ENCODE results near the gene MFSD6.

Gene MFSD6

DNA sequence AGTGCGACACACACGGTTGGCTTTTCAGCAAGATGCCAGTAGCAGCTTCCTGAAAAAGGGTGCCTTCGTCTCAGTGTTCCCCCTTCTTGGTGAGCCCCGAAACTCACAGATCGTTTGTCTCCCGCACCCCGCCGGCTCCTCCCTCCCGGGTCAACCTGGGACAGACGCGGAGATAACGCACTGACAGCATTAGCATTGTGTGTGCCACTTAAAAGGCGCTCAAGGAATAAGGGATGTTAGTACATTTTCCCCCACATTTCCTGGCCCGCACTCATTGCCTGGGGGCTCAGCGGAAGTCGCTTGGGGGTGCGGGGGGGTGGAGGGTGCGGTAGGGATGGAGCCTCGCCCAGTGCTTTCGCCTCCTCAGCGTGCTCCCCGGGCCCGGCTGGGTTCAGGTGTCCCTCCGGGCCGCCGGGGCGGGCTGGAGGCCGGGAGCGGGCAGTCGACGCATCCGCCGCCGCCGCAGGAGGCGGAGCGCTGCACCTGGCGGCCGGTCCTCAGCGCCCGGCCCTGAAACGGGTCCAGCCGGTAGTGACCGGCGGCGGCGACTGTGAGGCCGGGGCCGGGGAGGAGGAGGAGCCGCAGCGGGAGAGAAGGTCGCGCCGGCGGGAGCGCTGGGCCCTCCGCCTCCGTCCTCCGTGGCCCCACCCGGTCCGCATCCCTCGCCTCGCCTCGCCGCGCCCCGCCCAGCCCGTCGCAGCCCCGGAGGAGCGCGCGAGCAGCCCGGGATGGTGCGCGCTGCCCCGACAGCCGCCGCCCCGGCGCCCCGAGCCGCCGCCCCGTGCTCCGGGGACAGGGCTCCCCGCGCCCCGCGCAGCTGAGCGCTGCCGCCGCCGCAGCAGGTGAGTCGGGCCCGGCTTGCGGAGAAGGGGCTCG is at the start of gene MFSD6:
TSS of gene MFSD6 (plus strand) at position 694 of the 876 bp plus-strand sequence. CDS start 27,675 bp downstream, outside the sequence.
- peak within 1 kb of the TSS; percentile 71 for H3K4me3 ChIP-seq (ENCODE audit: low read depth, low read length)
- peaks cover 7% of the 10 kb centered on the region for H3K4me1 ChIP-seq (ENCODE audit: control insufficient read depth, insufficient read depth, low read length)
- ChIA-PET POLR2A (no interaction called here), CTCF (no interaction called here)
- H3K9me3 ChIP-seq (ENCODE audit: control insufficient read depth, insufficient read depth, low read depth, low read length), result no peaks in the 10 kb centered on the region
- H3K27ac ChIP-seq (ENCODE audit: extremely low read depth, low read depth, low read length), result peak within 1 kb of the TSS; percentile 73
- H3K36me3 ChIP-seq (ENCODE audit: control insufficient read depth in 2 of 2, insufficient read depth in 1 of 2, low read length in 2 of 2), result no peaks in the 10 kb centered on the region
- peak; percentile 31; the same call in 1 of the 2 replicates for TF ChIP-seq ZNF660 (tag by site-specific recombination; IDR thresholded peaks at IDR 0.05)
- peak; percentile 60 for TF ChIP-seq ZSCAN30 (tag by site-specific recombination; IDR thresholded peaks at IDR 0.05)
- 0 out of 2 replicates have a peak, but pooled peaks have one; percentile 17 for TF ChIP-seq GLIS1 (tag by site-specific recombination; IDR thresholded peaks at IDR 0.05)
- TF ChIP-seq ZBTB20 (tag by site-specific recombination; IDR thresholded peaks at IDR 0.05), result peak; percentile 80
- TF ChIP-seq, protein P1, sequence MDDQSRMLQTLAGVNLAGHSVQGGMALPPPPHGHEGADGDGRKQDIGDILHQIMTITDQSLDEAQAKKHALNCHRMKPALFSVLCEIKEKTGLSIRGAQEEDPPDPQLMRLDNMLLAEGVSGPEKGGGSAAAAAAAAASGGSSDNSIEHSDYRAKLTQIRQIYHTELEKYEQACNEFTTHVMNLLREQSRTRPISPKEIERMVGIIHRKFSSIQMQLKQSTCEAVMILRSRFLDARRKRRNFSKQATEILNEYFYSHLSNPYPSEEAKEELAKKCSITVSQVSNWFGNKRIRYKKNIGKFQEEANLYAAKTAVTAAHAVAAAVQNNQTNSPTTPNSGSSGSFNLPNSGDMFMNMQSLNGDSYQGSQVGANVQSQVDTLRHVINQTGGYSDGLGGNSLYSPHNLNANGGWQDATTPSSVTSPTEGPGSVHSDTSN (CRISPR knock-in tag; IDR thresholded peaks at IDR 0.05), result peak; percentile 20; the same call in 1 of the 2 replicates
- TF ChIP-seq, protein P2, sequence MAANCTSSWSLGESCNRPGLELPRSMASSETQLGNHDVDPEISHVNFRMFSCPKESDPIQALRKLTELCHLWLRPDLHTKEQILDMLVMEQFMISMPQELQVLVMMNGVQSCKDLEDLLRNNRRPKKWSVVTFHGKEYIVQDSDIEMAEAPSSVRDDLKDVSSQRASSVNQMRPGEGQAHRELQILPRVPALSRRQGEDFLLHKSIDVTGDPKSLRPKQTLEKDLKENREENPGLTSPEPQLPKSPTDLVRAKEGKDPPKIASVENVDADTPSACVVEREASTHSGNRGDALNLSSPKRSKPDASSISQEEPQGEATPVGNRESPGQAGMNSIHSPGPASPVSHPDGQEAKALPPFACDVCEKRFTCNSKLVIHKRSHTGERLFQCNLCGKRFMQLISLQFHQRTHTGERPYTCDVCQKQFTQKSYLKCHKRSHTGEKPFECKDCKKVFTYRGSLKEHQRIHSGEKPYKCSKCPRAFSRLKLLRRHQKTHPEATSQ (tag by site-specific recombination; IDR thresholded peaks at IDR 0.05), result no peak
- TF ChIP-seq ZNF354C (tag by site-specific recombination; IDR thresholded peaks at IDR 0.05; ENCODE audit: borderline replicate concordance, low read depth), result no peak
- no peak for TF ChIP-seq ZNF184 (tag by site-specific recombination; IDR thresholded peaks at IDR 0.05)
- TF ChIP-seq, protein P3, sequence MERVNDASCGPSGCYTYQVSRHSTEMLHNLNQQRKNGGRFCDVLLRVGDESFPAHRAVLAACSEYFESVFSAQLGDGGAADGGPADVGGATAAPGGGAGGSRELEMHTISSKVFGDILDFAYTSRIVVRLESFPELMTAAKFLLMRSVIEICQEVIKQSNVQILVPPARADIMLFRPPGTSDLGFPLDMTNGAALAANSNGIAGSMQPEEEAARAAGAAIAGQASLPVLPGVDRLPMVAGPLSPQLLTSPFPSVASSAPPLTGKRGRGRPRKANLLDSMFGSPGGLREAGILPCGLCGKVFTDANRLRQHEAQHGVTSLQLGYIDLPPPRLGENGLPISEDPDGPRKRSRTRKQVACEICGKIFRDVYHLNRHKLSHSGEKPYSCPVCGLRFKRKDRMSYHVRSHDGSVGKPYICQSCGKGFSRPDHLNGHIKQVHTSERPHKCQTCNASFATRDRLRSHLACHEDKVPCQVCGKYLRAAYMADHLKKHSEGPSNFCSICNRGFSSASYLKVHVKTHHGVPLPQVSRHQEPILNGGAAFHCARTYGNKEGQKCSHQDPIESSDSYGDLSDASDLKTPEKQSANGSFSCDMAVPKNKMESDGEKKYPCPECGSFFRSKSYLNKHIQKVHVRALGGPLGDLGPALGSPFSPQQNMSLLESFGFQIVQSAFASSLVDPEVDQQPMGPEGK (tag by site-specific recombination; IDR thresholded peaks at IDR 0.05), result 0 out of 2 replicates have a peak, but pooled peaks have one; percentile 65
- no peak for TF ChIP-seq ZNF514 (tag by site-specific recombination; IDR thresholded peaks at IDR 0.05)
- TF ChIP-seq ZNF174 (tag by site-specific recombination; IDR thresholded peaks at IDR 0.05), result no peak
- 0 out of 2 replicates have a peak, but pooled peaks have one; percentile 57 for TF ChIP-seq HOXC10 (CRISPR knock-in tag; IDR thresholded peaks at IDR 0.05)
- TF ChIP-seq ZNF777 (tag by site-specific recombination; IDR thresholded peaks at IDR 0.05; ENCODE audit: borderline replicate concordance), result no peak
- TF ChIP-seq, protein P4, sequence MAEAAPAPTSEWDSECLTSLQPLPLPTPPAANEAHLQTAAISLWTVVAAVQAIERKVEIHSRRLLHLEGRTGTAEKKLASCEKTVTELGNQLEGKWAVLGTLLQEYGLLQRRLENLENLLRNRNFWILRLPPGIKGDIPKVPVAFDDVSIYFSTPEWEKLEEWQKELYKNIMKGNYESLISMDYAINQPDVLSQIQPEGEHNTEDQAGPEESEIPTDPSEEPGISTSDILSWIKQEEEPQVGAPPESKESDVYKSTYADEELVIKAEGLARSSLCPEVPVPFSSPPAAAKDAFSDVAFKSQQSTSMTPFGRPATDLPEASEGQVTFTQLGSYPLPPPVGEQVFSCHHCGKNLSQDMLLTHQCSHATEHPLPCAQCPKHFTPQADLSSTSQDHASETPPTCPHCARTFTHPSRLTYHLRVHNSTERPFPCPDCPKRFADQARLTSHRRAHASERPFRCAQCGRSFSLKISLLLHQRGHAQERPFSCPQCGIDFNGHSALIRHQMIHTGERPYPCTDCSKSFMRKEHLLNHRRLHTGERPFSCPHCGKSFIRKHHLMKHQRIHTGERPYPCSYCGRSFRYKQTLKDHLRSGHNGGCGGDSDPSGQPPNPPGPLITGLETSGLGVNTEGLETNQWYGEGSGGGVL (tag by site-specific recombination; IDR thresholded peaks at IDR 0.05), result peak; percentile 61
- no peak for TF ChIP-seq ZNF394 (tag by site-specific recombination; IDR thresholded peaks at IDR 0.05; ENCODE audit: borderline replicate concordance)
- TF ChIP-seq ZNF341 (tag by site-specific recombination; IDR thresholded peaks at IDR 0.05; ENCODE audit: low read depth), result no peak
- TF ChIP-seq, protein P5, sequence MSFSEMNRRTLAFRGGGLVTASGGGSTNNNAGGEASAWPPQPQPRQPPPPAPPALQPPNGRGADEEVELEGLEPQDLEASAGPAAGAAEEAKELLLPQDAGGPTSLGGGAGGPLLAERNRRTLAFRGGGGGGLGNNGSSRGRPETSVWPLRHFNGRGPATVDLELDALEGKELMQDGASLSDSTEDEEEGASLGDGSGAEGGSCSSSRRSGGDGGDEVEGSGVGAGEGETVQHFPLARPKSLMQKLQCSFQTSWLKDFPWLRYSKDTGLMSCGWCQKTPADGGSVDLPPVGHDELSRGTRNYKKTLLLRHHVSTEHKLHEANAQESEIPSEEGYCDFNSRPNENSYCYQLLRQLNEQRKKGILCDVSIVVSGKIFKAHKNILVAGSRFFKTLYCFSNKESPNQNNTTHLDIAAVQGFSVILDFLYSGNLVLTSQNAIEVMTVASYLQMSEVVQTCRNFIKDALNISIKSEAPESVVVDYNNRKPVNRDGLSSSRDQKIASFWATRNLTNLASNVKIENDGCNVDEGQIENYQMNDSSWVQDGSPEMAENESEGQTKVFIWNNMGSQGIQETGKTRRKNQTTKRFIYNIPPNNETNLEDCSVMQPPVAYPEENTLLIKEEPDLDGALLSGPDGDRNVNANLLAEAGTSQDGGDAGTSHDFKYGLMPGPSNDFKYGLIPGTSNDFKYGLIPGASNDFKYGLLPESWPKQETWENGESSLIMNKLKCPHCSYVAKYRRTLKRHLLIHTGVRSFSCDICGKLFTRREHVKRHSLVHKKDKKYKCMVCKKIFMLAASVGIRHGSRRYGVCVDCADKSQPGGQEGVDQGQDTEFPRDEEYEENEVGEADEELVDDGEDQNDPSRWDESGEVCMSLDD (tag by site-specific recombination; IDR thresholded peaks at IDR 0.05), result 0 out of 2 replicates have a peak, but pooled peaks have one; percentile 31
- TF ChIP-seq ZNF335 (tag by site-specific recombination; conservative IDR thresholded peaks at IDR 0.05), result peak; percentile 63
- TF ChIP-seq, protein P6, sequence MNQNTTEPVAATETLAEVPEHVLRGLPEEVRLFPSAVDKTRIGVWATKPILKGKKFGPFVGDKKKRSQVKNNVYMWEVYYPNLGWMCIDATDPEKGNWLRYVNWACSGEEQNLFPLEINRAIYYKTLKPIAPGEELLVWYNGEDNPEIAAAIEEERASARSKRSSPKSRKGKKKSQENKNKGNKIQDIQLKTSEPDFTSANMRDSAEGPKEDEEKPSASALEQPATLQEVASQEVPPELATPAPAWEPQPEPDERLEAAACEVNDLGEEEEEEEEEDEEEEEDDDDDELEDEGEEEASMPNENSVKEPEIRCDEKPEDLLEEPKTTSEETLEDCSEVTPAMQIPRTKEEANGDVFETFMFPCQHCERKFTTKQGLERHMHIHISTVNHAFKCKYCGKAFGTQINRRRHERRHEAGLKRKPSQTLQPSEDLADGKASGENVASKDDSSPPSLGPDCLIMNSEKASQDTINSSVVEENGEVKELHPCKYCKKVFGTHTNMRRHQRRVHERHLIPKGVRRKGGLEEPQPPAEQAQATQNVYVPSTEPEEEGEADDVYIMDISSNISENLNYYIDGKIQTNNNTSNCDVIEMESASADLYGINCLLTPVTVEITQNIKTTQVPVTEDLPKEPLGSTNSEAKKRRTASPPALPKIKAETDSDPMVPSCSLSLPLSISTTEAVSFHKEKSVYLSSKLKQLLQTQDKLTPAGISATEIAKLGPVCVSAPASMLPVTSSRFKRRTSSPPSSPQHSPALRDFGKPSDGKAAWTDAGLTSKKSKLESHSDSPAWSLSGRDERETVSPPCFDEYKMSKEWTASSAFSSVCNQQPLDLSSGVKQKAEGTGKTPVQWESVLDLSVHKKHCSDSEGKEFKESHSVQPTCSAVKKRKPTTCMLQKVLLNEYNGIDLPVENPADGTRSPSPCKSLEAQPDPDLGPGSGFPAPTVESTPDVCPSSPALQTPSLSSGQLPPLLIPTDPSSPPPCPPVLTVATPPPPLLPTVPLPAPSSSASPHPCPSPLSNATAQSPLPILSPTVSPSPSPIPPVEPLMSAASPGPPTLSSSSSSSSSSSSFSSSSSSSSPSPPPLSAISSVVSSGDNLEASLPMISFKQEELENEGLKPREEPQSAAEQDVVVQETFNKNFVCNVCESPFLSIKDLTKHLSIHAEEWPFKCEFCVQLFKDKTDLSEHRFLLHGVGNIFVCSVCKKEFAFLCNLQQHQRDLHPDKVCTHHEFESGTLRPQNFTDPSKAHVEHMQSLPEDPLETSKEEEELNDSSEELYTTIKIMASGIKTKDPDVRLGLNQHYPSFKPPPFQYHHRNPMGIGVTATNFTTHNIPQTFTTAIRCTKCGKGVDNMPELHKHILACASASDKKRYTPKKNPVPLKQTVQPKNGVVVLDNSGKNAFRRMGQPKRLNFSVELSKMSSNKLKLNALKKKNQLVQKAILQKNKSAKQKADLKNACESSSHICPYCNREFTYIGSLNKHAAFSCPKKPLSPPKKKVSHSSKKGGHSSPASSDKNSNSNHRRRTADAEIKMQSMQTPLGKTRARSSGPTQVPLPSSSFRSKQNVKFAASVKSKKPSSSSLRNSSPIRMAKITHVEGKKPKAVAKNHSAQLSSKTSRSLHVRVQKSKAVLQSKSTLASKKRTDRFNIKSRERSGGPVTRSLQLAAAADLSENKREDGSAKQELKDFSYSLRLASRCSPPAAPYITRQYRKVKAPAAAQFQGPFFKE (tag by site-specific recombination; IDR thresholded peaks at IDR 0.05; ENCODE audit: borderline replicate concordance), result no peak
- peak; percentile 11; the same call in 1 of the 2 replicates for TF ChIP-seq ZBTB8A (tag by site-specific recombination; IDR thresholded peaks at IDR 0.05)
- TF ChIP-seq GLIS2 (tag by site-specific recombination; IDR thresholded peaks at IDR 0.05), result peak; percentile 29; the same call in 1 of the 2 replicates
